ENCODE measurements around the gene GK.
"Not testable (repeated sequence)": the region's sequence is repeated elsewhere in the genome, so short reads cannot be mapped to it uniquely, and the experiment has no call there.

The GK gene

DNA sequence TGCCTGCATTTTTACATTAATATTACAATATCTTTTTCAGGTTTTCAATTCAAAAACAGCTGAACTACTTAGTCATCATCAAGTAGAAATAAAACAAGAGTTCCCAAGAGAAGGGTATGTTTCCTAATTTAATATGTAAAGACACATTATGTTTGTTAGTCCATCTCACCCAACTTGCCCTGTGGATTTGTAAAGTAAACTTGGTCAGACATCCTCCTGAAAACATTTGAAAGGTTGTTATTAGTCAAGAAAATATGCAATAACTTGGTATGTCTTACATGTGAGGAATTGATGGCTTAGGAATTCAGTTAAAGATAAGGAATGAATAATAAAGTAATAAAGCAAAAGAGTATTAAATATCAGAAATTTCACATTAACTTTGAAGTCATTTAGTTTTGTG, 12.2 kb downstream of the GK start:
- H3K27me3 Mint-ChIP-seq = no peaks in the 10 kb centered on the region
- no peak for DNase-seq
- CTCF ChIA-PET = no interaction called here
- no peak overlapping the region for H3K4me3 Mint-ChIP-seq
- H3K9me3 Mint-ChIP-seq = no peaks in the 10 kb centered on the region
- no peak overlapping the region for H3K27ac Mint-ChIP-seq
- peaks cover 18% of the 10 kb centered on the region for H3K36me3 Mint-ChIP-seq
- peaks cover 7% of the 10 kb centered on the region for H3K4me1 Mint-ChIP-seq

DNA sequence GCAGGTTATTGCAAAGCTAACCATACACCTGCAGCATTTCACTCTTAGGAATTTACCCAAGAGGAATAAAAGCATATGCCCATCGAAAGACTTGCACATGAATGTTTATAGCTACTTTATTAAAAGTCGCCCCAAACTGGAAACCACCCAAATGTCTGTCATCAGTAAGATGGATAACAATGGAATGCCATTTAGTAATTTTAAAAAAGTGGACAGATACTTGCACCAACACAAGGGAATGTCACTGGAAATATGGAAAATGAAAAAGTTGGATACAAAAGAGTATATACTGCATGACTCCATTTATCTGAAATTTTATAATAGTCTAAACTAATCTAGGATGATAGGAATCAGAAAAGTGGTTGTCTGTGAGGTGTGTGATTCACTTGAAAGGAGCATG, 12.9 kb downstream of the GK start:
- H3K4me1 Mint-ChIP-seq = peaks cover 5% of the 10 kb centered on the region
- H3K36me3 Mint-ChIP-seq = peaks cover 17% of the 10 kb centered on the region
- no peak overlapping the region for H3K4me3 Mint-ChIP-seq
- CTCF ChIA-PET = no interaction called here
- H3K27me3 Mint-ChIP-seq = no peaks in the 10 kb centered on the region
- no peaks in the 10 kb centered on the region for H3K9me3 Mint-ChIP-seq
- H3K27ac Mint-ChIP-seq = no peak overlapping the region
- DNase-seq = no peak

DNA sequence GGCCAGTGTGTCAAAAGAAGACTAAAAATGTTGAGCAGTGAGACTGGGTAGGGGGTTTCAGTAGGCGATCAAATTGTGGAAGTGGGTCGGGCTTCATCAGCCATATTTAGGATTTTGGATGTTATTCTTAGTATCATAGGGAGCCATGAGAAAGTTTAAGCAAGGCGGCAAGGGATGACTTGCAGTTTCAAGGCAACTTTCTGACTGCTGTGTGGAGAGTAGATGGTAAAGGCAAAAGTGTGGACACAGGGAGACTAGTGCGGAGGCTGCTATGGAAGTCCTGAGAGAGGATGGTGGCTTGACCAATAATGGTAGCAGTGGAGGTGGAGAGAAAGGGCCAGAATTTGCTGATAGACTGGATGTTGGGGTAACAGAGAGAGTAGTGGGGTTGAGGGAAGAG, 15.4 kb downstream of the GK start:
- H3K27ac Mint-ChIP-seq = no peak overlapping the region
- CTCF ChIA-PET = no interaction called here
- H3K4me1 Mint-ChIP-seq = no peaks in the 10 kb centered on the region

DNA sequence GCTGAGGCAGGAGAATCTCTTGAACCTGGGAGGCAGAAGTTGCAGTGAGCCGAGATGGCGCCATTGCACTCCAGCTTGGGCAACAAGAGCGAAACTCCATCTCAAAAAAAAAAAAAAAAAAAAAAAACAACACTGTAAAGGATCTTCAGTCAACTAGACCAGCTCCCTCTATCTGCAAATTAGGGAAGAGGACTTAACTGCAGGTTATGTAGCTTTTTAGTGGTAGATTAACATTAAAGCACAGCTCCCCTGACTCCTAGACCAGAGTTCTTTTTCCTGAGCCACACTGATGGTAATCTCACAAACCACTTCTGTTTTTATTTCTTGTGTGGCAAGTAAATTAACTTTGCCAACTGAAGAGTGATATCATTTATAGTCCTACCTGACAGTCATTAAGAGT, 18.0 kb downstream of the GK start:
- DNase-seq, H3K27ac Mint-ChIP-seq, CTCF ChIA-PET, H3K4me3 Mint-ChIP-seq, H3K4me1 Mint-ChIP-seq, H3K27me3 Mint-ChIP-seq, H3K9me3 Mint-ChIP-seq: not testable (repeated sequence)
- peaks cover 22% of the 10 kb centered on the region for H3K36me3 Mint-ChIP-seq

More for the DNA sequence above, 15.4 kb downstream of the GK start:
- Mint-ChIP-seq H3K36me3 (peaks cover 19% of the 10 kb centered on the region), H3K27me3 (no peaks in the 10 kb centered on the region), H3K4me3 (no peak overlapping the region), H3K9me3 (no peaks in the 10 kb centered on the region)
- no peak for DNase-seq

DNA sequence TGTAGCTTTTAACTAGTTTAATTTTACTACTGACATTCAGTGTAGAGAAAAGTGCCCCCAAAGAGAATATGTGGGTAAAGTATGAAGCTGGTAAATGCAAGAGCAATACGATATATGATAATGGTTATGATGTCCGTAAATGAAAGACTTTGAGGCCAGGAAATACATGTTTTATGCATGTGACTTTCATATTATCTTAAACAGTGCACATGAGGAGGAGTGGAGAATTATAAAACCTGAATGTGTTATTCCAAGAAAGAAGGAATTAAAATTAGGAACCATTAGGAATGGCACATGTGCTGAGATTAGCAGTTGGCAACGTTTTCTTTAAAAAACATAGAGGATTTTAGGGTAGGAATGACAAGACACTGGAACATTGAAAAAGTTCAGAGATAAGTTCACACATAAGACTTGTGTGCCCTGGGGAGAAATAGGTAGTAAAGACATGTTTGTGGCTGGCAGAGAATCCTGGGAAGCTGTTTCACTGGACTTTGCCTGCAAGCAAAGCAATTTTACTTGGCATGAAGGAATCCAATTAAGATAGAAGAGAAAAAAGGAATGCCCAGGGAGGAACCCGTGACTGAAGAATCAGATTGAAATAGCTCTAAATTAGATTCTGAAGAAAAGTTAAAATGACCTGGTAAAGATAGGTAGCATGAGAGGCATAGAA, 20.0 kb downstream of the GK start:
- H3K36me3 Mint-ChIP-seq = peaks cover 25% of the 10 kb centered on the region
- CTCF ChIA-PET = interaction anchor here (0.6 kb wide), 1 partner anchor 37 kb away, joined by 3 read pairs; no protein-coding TSS in a partner anchor
- DNase-seq = no peak
- no peaks in the 10 kb centered on the region for H3K27me3 Mint-ChIP-seq
- no peak overlapping the region for H3K4me3 Mint-ChIP-seq
- no peak overlapping the region for H3K27ac Mint-ChIP-seq
- H3K4me1 Mint-ChIP-seq = no peaks in the 10 kb centered on the region
- H3K9me3 Mint-ChIP-seq = no peaks in the 10 kb centered on the region

DNA sequence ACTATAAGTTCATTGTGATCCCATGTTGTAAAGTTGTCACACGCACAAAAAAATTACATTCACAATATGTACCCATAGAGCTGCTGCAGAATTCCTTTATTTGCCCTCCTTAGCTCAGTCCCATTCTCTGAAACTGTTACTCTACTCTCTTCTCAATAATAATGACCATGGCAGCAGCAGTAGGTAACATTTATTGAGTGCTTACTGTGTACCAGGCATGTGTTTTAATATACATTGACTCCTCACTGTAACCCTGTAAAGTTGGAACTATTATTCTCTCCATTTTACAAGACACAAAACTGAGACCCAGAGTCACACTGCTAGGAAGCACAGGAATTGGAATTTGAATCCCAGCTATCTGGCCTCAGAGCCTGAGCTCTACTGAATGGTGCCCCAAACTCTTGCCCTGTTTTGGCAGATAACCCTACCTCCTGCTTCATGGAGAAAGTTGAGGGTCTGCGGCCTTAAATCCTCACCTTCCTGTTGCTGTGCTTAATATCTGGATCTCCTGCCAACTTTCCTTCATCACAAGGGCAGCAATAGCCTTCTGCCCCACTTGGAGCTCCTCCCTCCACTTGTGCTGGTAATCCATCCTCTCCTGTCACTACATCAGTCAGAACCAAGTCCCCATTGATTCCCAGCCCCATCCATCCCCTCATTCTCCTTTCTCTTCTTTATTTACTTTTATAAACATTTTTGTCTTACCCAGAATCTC, 20.8 kb downstream of the GK start:
- Mint-ChIP-seq H3K9me3 (no peaks in the 10 kb centered on the region), H3K36me3 (peaks cover 19% of the 10 kb centered on the region), H3K4me3 (no peak overlapping the region), H3K27me3 (no peaks in the 10 kb centered on the region), H3K4me1 (no peaks in the 10 kb centered on the region), H3K27ac (no peak overlapping the region)
- CTCF ChIA-PET = no interaction called here
- no peak for DNase-seq

DNA sequence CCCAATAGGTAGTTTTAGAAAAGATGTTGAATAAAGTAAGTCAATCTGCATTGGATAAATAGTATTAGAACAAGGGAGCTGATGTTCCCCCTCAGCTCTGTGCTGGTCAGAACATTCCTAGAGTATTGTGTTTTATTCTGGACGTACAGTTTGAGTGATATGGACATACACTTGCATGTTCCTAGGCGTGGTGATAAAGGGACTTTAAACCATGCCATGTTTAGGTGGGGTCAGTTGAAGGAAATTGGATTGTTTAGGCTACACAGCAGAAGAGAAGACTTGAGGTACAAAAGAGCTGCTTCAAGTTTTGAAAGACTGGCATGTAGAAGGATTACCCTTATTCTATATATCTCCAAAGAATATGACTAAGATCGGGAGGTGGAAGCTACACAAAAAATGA, 21.6 kb downstream of the GK start:
- H3K4me3 Mint-ChIP-seq = no peak overlapping the region
- no peak for DNase-seq
- CTCF ChIA-PET = interaction anchor here (1.6 kb wide), 1 partner anchor 39 kb away, joined by 3 read pairs; no protein-coding TSS in a partner anchor
- H3K4me1 Mint-ChIP-seq = no peaks in the 10 kb centered on the region
- H3K36me3 Mint-ChIP-seq = peaks cover 22% of the 10 kb centered on the region
- H3K27ac Mint-ChIP-seq = no peak overlapping the region
- H3K9me3 Mint-ChIP-seq = no peaks in the 10 kb centered on the region
- no peaks in the 10 kb centered on the region for H3K27me3 Mint-ChIP-seq

DNA sequence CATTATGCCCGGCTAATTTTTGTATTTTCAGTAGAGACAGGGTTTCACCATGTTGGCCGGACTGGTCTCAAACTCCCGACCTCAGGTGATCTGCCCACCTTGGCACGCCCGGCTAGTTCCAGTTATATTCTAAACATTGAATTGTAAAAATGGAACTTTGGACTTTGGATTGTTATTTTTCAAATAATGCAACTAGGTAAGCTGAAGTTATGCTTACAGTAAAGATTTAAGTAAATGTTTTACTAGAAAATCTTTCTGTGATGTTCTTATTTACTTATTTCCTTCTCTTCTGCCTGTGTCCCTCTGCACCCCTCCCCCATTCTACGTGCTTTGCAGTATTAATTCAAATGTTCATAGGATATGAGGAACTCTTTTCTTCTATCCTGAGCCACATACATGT, 26.1 kb downstream of the GK start:
- Mint-ChIP-seq H3K27ac (no peak overlapping the region), H3K4me3 (no peak overlapping the region), H3K36me3 (peaks cover 26% of the 10 kb centered on the region), H3K4me1 (no peaks in the 10 kb centered on the region), H3K27me3 (no peaks in the 10 kb centered on the region), H3K9me3 (no peaks in the 10 kb centered on the region)
- no peak for DNase-seq
- CTCF ChIA-PET = no interaction called here

DNA sequence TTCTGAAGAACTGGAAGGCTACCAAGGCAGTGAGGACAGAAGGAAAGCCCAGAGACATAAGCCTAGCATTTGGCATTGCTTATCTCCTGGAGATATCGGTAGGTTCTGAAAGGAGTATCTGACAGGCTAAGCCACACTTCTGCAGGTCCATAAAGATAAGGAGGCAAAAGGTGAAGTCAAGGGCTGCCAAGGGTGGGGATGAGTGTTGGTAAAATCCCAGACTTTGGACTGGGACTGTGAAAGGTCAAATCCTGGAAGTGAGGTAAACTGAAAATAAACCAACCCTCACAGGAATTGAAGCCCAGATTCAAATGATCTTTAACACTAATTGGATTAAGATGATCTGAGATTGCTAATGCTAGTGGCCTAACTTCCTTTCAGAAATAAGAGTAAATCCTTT, 27.4 kb downstream of the GK start:
- Mint-ChIP-seq H3K4me1 (no peaks in the 10 kb centered on the region), H3K4me3 (no peak overlapping the region), H3K27ac (no peak overlapping the region), H3K27me3 (no peaks in the 10 kb centered on the region), H3K36me3 (peaks cover 27% of the 10 kb centered on the region), H3K9me3 (no peaks in the 10 kb centered on the region)
- no peak for DNase-seq
- CTCF ChIA-PET = no interaction called here

DNA sequence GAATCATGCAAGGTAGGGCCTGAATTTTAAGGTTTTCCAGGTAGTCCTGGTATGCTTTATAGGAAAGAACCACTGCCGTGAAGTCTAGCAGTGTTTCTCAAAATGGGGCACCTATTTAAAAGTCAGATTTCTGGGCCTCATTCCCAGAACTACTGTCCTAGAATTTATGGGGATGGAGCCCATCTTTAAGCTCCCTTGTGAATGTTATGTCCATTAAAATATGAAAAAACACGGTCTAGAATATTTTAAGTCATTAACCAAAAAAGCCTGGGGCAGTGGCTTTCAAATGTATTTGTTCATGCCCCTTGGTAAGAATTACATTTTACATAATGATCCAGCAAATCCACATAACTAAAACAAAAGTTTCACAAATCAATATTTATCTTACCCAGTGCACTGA, 35.4 kb downstream of the GK start:
- Mint-ChIP-seq H3K4me1 (no peaks in the 10 kb centered on the region), H3K4me3 (no peak overlapping the region), H3K27me3 (no peaks in the 10 kb centered on the region), H3K36me3 (peaks cover 18% of the 10 kb centered on the region), H3K27ac (no peak overlapping the region), H3K9me3 (no peaks in the 10 kb centered on the region)
- CTCF ChIA-PET = no interaction called here
- DNase-seq = no peak

DNA sequence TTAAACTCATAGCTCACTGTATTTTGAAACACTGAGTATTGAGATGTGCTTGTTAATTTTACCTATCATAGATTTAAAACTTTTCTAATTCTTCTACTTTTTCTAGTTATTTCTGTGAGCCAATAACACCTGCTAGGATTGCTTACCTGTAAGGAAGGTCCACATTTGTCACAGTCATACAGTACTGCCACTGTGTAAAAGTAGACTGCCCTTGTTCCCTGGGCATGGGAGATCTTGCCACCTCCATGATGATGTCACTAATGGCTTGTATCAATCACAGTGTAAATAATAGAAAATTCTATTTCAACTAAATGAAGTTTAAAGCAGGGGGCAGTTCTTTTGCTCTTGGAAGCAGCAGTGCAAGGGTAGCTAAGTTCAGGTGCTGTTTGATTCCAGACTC, 35.9 kb downstream of the GK start:
- no peak for DNase-seq
- Mint-ChIP-seq H3K36me3 (peaks cover 16% of the 10 kb centered on the region), H3K9me3 (no peaks in the 10 kb centered on the region), H3K4me1 (no peaks in the 10 kb centered on the region), H3K27ac (no peak overlapping the region), H3K27me3 (no peaks in the 10 kb centered on the region), H3K4me3 (no peak overlapping the region)
- CTCF ChIA-PET = no interaction called here

DNA sequence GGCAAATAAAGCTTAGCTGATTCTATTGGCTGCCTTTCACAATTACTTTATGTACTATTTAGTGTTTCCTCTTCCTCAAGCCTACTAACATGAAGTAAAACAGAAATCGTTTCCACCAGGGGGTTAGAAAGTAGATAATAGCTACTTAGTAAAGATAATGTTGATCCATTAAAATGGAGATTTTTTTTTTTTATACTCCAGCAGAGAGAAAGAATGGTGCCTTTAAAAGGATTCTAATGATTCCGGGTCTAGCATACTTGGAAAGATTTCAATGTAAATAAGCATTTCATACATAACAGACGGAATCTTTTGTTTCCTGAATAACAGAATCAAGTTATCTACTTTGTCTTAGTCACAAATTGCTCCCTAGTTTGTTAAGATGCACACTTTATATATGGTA, 37.1 kb downstream of the GK start:
- Mint-ChIP-seq H3K4me1 (no peaks in the 10 kb centered on the region), H3K27me3 (no peaks in the 10 kb centered on the region), H3K9me3 (no peaks in the 10 kb centered on the region), H3K4me3 (no peak overlapping the region), H3K36me3 (peaks cover 19% of the 10 kb centered on the region), H3K27ac (no peak overlapping the region)
- CTCF ChIA-PET = no interaction called here
- DNase-seq = no peak

DNA sequence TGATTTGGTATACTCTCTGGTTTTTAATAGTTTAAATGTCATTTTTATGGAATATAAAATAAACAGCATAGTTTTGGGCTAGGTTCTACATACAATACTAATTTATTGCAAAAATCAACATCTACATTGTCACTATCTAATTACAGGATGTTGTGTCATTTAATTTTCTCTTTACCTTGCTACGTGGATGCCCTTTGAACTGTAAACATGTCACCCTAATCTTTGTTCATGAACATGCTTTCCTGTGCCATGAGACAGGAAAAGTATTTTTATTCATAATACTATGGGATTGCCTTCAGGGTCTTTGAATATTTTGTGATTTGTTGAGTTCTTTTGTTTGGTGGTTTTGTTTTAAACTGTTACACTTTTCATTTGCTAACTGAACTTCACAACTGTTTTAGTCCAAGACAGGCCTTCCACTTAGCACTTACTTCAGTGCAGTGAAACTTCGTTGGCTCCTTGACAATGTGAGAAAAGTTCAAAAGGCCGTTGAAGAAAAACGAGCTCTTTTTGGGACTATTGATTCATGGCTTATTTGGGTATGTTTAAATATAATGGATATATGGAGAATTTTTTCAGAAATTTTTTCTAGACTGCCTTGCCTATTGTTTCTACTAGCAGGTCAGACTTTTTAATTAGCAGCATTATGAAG, 40.9 kb downstream of the GK start:
- Mint-ChIP-seq H3K4me3 (no peak overlapping the region), H3K9me3 (no peaks in the 10 kb centered on the region)

DNA sequence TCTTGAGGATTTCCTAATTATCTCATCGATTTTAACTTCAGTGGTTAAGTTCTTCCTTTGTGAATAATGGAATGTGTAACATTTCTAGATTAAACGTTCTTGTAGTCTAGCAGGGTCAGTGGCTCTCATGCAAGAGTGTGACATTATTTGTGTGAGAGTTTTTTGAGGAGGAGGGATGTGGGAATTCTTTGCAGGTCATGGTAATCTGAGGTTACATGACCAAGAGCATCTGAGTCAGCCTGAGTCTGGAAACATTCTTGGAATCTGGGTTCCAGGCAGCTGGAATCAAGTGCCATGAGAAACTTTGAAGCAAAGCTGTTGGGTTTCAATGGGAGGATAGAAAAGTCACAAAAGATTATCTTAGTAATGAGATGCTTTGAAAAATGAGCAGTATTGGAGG, 49.5 kb downstream of the GK start:
- H3K4me3 Mint-ChIP-seq = no peak overlapping the region
- H3K27ac Mint-ChIP-seq = no peak overlapping the region
- no peak for DNase-seq
- CTCF ChIA-PET = no interaction called here
- H3K27me3 Mint-ChIP-seq = no peaks in the 10 kb centered on the region
- H3K36me3 Mint-ChIP-seq = peaks cover 14% of the 10 kb centered on the region
- no peaks in the 10 kb centered on the region for H3K9me3 Mint-ChIP-seq
- H3K4me1 Mint-ChIP-seq = peaks cover 14% of the 10 kb centered on the region

More for the DNA sequence above, 40.9 kb downstream of the GK start:
- DNase-seq = no peak
- H3K27ac Mint-ChIP-seq = no peak overlapping the region
- CTCF ChIA-PET = no interaction called here
- H3K4me1 Mint-ChIP-seq = peaks cover 2% of the 10 kb centered on the region
- peaks cover 20% of the 10 kb centered on the region for H3K36me3 Mint-ChIP-seq
- no peaks in the 10 kb centered on the region for H3K27me3 Mint-ChIP-seq

DNA sequence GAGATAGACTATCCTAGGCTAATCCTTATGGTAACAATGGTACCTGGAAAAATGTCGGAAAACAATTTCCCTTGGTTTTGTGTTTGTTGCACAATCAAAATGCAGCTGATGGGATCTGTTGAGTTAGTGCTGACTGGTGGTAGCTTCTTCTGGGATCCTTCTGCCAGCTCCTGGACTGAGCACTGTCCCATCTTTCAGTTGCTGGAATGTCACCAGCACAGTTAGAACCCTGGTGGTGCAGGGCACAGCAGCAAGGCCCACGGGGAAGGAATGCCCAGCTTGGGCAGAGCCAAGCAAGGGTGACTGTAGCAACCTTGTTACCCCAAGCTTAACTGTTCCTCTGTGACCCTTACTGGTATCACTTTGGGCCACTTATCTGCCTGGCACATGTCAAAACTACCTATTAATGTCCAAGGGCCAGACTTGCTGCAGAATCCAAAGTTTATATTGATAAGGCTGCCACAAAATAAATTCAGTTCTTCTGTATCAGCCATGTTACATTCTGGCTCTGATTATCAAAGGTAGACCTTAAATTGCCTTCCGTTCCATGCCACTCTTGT, 53.1 kb downstream of the GK start:
- CTCF ChIA-PET = interaction anchor here (0.7 to 1.3 kb wide), 2 partner anchors 20 to 30 kb away, joined by 3 read pairs; no protein-coding TSS in a partner anchor
- Mint-ChIP-seq H3K9me3 (no peaks in the 10 kb centered on the region), H3K4me3 (no peak overlapping the region), H3K36me3 (peaks cover 24% of the 10 kb centered on the region), H3K27ac (no peak overlapping the region), H3K27me3 (no peaks in the 10 kb centered on the region), H3K4me1 (peaks cover 7% of the 10 kb centered on the region)
- no peak for DNase-seq
